GM21619 (cell line): ENCODE data around the gene GPR45.
"Not testable (repeated sequence)": the region's sequence is repeated elsewhere in the genome, so short reads cannot be mapped to it uniquely, and the experiment has no call there.

Experiments
- ATAC-seq: cut with Tn5 transposase; IDR thresholded peaks from one replicate; pipeline ENCODE4 v1.9.1; 2021; ENCODE audit not compliant: unreplicated experiment

The GPR45 gene, protein sequence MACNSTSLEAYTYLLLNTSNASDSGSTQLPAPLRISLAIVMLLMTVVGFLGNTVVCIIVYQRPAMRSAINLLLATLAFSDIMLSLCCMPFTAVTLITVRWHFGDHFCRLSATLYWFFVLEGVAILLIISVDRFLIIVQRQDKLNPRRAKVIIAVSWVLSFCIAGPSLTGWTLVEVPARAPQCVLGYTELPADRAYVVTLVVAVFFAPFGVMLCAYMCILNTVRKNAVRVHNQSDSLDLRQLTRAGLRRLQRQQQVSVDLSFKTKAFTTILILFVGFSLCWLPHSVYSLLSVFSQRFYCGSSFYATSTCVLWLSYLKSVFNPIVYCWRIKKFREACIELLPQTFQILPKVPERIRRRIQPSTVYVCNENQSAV

DNA sequence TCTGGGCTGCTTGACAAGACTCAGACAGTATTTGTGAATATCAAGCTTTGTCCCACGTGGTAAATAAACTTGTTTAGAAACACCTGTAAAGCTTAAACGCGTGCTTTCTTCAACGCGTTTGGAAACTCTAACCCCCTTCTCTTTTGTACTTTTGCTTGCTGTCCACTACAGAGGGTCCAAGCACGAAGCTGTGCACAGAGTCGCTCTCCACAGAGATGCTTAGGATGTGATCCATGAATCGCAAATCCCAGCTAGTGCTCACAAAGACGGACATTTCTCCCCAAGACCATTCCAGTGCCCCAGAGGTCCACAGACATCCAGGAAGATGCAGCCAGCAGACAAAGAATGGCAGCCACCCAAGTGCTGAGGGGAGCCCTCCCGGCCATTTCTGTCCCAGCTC lies at the start of gene GPR45:
TSS of gene GPR45 (plus strand) at position 301 of the 400 bp plus-strand sequence. CDS start 116 bp downstream, outside the sequence.
- ATAC-seq: no peak

DNA sequence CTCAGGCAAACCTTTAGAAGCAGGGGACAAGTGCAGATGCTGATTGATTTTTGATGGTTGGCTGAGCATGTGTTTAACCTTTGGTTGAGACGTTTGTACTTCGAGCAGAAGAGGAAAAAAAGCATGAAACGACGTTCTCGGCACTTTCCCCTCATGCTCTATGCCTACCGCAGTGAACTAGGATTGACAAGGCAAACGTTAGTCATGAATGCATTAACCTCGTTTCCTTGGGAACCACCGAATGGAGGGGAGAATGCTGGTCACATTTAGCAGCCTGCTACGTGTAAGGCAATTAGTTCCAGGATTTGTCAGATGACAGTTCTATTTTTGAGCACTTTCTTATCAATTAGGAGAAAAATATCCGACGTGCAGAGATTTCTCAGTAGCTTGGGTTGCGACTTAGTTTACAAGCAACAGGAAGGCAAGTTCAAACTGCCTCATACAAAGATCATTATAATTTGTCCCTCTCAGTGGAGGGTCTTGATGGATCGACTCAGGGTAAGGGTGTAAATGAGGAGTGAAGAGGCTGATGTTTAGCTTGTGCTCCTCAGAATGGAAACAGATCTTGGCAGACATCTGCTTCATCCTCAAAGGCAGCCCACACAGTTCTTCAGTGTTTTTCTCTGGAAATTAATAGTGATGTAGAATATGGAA lies 47.4 kb upstream of the GPR45 start:
- no peak for ATAC-seq

DNA sequence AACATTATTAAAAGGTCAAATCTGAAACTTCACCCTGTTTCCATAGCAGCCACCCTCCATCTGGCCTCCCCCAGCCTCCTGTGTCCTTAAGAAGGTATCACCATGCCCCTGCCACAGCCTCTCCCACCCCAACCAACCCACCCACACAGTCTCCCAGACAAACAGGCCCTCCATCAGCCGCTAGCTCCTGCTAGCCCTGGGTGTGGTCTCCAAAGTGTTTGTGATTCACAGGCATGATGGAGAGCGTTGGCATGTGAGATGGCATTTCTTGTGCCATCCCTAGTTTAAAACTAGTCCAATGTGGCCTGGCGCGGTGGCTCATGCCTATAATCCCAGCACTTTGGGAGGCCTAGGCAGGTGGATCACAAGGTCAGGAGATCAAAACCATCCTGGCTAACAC lies 44.9 kb upstream of the GPR45 start:
- ATAC-seq: no peak

DNA sequence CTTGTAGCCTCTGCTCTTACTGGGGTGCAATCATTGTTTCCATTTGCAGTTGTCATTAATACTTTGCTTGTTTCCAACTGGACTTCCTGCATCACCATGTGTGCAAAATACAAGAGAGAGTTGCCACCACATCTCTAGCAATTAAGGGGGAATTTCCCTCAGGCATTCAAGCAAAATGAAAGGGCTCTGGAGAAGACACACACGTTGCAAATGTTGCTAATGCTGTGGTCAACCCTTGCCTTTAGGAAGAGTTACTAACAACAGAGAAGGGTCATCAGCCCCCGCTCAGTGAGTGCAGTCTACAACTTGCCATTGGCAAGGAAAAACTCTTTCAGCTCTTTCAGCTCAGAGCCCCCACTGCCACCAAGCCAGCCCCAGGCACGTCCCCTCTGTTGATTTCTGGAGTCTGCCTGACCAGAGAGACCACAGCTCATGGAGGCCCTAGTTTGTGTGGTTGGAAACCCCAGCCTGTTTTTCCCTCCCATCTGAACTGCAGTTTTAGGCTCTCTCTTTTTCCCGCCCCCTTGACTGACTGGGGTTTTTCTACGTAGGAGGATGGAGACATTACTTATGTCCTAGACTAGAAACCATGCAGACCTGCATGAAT lies 25.9 kb upstream of the GPR45 start:
- no peak for ATAC-seq

DNA sequence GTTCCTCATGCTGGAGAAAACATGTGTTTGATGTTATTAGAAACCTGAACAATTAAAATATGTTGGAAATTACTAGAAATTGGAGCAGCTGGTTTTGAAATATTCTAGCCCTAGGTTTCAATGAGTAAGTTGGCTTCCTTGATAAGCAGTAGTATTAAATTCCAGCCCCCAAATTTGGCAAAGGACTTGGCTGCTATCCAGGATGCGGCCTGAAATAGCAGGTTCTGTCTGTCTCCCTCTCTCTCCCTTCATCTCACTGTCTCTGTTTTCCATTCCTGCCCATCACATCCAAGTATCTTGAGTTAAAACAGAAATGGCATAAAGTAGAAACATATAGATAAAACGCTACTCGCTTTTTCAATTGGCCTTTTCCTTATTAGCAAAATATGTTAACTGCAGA lies 20.9 kb upstream of the GPR45 start:
- ATAC-seq: no peak

DNA sequence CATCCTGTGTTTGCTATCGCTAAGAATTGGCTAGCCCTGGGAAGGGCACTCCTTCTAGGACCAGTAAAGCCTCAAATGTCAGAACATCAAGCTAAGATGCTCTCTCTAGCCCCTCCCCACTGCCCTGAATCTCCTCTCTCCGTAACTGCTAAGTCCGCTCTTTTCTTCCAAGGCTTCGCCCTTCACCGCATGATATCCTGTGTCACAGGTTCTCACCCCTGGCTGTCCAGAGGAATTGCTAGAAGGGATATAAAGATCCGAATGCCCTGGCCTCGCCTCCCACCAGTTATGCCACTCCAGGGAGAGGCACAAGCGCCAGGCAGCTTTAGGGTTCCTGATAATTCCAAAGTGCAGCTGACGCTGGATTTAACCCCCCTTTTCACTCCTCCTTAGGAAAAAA lies 17.1 kb upstream of the GPR45 start:
- no peak for ATAC-seq

DNA sequence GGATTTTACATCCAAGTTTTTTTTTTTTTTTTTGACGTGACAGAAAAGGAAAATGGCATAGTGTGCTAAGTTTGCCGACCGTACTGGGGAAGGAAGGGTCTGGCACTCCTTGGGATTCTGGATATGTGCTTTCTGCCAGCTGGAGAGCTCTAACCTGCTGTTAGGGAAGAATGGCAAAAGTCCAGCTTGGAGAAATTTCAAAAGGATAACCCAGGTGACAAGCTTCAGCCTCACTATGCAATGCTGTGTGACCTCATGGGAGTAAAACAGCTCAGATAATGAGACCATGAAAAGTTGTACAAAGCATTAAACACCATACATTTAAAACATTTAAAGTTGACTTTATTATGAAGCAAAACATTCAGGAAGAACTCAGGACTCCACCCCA lies 10.3 kb upstream of the GPR45 start:
- no peak for ATAC-seq

DNA sequence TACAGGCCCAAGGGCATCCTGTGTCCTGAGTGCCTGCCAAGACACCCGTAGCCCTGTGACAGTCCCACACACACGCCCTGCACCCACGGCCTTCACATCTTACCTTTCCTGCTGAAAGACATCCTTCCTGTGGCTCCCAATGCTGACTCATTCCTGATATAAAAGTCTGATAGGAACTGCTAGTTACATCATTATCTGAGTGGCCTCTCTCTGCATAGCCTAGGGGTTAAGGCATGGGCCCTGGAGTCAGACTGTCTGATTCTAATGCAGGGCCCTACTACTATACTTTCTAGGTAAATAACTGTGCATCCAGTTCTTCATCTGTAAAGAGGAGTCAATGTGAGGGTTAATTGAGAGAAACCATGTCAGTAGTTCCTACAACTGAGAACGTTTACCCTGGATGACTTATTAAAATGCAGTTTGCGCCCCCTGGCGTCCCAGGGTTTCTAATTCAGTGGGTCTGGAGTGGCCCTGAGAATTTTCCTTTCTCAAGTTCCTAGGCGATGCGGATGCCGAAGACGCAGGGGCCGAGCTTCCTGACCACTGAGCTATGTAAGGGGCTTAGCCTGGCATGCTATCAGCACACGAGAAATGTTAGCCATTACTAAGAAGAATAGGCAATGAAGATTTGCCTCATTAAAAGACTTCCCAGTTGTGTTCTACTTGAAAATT lies 6.0 kb upstream of the GPR45 start:
- ATAC-seq: peak; percentile 61

DNA sequence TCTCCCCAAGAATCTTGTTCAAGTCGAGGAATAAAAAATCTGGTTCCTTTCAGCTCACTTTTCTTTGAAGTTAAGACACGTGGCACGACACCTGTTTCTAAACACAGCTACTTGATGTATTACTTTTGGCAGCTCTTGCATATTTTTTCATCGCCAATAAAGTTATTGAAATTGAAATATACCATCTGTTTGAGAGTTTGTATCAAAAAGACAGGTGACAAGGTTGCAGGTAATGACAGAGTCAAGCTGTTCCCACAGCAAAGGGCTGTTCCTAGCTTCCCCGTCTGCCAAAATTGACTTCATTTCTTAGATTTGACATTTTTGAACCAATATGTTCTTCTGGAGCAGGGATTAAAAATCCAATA lies 5.5 kb upstream of the GPR45 start:
- ATAC-seq: no peak

DNA sequence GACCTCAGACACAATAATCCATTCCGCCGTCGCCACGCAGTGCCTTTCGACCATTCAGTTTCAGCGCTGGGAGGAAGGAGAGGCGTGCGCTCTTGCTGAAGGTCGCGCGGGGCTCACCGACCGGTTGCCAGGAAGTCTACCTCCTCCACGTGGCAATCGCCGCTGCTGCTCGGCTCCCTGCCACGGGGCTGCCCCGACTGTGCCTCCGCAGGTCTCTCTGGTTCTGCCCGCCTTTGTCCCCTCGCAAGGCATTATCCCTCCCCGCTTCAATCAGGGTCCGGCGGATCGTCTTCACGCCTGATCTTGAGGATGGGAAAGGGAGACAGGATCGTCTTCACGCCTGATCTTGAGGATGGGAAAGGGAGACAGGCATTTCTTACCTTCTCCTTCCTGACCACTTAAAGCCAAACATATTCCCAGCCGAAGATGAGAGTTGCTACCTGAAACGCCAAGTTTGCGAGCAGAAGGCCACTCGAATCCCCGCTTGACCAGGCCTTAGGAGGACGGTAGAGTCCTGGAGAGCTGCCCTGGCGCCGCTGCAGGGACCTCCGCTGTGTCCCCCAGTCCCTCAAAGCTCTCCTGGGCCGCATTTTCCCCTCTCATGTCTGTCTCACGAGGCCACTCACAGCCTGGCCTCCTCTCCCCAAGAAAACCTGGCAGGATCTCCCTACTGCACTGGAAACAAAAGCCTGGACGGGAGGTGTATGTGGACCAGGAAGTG lies 4.3 kb upstream of the GPR45 start:
- ATAC-seq: no peak

DNA sequence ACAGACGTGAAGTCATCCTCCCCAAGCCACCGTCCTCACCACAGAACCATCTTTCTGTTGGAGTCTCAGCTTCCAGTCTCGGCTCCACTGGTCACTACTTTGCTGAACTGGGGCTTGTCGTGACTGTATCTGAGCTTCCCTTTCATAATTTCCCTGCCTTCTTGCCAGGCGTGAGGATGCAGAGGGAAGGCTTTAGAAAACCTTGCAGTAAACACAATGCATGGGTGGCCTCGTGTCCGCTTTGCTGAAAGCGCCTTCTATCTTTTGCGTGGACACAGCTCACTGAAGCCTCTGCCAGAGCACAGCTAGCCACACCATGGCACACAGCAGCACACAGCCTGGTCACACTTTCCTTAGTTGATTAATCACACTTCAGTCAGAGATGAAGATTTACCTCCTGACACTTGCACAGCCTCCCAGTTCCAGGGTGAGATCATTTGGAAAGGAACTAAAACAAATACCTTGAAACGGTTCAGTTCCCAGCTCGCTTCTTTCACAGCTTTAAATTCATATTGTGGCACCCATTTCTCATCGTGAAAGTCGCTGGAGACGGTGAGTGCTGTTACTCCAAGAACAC lies 2.8 kb upstream of the GPR45 start:
- no peak for ATAC-seq

DNA sequence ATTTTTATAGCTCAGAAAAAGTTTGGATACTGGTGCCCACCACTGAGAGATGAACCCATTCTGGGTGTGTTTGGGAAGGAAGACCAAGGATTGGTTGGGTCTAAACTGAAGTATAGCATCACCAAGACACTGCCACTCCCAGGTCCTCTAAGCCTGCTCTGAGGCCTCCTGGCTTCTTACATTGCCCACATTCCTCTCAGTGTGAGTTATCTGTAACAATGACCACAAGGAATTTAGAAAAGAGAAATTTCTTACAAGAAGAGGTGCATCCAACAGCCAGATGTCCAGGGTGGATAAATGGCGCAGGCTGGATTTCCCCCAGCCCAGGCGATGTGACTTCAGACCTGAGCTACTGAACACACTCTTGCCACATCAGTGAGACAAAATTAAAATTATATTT lies 1.6 kb upstream of the GPR45 start:
- ATAC-seq: no peak

DNA sequence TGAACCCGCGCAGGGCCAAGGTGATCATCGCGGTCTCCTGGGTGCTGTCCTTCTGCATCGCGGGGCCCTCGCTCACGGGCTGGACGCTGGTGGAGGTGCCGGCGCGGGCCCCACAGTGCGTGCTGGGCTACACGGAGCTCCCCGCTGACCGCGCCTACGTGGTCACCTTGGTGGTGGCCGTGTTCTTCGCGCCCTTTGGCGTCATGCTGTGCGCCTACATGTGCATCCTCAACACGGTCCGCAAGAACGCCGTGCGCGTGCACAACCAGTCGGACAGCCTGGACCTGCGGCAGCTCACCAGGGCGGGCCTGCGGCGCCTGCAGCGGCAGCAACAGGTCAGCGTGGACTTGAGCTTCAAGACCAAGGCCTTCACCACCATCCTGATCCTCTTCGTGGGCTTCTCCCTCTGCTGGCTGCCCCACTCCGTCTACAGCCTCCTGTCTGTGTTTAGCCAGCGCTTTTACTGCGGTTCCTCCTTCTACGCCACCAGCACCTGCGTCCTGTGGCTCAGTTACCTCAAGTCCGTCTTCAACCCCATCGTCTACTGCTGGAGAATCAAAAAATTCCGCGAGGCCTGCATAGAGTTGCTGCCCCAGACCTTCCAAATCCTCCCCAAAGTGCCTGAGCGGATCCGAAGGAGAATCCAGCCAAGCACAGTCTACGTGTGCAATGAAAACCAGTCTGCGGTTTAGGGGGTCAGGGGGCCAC lies 897 bp downstream of the GPR45 start:
- ATAC-seq: no peak

DNA sequence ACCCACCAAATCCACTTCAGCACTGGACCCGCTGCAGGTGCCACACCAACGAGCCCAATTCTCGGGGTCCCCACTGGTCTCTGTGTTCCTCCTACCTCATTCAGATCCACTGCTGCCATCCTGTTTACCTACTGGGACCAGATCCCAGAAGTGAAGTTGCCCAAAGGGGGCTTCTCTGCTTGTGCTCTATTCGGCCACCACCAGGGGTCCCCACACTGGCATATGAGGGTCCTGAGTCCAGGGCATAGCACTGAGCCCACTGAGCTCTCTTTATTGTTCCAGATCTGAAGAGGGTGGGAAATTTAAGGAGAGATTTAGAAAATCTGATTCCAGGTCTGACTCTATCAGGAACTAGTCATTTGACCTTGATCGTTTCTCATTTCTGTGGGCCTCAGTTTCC lies 2.4 kb downstream of the GPR45 start:
- ATAC-seq: no peak

DNA sequence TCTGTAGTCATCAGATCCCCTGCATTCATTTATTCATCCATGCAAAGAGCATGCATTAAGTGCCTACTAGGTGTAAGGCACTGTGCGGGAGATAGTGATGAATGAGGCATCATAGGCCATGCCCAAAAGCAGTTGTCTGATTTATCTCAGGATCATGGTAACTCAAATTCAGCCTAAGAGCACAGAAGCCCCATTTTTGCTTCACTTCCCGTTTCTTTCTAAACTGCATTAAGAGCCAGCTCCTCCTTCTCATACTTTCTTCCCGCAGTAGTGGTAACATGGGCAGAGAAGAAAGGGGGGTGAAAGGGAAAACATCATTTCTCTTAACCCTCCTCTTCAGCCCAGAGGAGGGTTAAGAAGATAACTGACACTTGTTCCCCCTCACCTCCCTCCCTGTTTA lies 2.9 kb downstream of the GPR45 start:
- no peak for ATAC-seq

DNA sequence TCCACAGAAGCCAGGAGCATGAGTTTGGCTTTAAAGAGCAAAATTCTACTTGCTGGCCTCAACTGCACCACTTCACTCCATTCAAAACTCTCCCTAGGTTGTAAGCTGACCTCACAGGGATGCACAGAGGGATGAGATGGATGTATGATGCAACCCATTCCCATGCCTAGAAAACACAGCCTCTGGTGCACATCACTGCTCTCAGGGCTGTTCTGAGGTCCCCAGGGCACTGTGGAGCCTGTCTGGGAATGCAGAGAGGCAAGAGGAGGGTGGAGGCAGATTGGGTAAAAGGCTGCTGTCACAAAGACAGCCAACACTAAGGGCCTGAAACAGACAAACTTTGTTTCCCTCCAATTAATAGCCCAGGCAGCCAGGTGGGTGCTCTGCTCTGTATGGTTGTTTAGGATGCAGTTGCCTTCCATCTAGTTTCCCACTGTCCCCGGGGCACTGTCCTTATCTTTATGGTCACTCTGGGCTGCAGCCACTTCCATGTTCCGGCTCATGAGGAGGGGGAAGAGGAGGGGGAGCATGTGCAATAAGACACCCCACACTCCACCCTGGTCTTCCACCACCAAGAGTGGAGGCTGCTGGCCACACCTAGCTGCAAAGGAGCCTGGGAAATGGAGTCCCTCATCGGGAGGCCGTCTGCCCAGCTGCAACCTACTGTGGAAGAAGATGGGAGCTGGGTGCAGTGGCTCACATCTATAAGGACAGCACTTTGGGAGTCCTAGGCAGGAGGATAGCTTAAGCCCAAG lies 7.0 kb downstream of the GPR45 start:
- no peak for ATAC-seq

DNA sequence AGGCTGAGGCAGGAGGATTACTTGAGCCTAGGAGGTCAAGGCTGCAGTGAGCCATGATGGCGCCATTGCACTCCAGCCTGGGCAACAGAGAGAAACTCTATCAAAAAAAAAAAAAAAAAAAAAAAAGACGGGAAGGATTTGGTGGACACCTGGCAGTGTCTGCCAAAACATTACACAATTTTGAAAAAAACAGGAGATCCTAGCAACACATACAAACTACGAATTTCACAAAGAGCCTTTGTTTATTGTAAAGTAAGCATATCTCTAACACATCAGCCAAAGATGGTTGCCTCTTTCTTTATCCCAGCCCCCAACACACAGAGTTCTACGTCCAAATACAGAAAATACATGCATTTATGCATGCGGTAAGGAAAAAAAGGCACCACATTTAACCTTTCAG lies 7.6 kb downstream of the GPR45 start:
- no peak for ATAC-seq

DNA sequence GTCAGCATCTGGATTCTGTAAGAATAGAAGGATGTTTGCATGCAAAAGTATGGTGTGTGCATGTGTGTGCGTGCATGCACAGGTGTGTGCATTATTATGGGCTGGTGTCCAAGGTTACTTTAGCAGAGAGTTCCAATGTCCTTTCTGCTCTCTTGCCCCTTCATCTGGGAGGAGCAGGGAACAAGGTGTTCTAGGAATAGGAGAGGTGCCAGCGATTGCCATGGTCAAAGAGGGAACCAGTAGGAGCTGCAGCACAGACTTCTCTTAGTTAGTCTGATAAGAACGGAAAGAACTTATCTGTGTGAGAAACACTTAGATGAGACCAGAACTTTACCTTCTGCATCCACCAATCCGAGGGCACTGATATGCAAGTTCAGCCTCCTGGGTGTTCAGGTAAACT lies 8.3 kb downstream of the GPR45 start:
- no peak for ATAC-seq

DNA sequence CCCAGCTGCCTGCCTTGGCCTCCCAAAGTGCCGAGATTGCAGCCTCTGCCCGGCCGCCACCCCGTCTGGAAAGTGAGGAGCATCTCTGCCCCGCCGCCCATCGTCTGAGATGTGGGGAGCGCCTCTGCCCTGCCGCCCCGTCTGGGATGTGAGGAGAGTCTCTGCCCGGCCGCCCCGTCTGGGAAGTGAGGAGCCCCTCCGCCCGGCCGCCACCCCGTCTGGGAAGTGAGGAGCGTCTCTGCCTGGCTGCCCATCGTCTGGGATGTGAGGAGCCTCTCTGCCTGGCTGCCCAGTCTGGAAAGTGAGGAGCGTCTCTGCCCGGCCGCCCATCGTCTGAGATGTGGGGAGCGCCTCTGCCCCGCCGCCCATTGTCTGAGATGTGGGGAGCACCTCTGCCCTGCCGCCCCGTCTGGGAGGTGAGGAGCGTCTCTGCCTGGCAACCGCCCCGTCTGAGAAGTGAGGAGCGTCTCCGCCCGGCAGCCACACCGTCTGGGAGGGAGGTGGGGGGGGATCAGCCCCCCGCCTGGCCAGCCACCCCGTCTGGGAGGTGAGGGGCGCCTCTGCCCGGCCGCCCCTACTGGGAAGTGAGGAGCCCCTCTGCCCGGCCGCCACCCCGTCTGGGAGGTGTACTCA lies 9.6 kb downstream of the GPR45 start:
- not testable (repeated sequence) for ATAC-seq
